ENCODE results near the gene EFHC2. TPM values are rescaled to one million over a fixed set of nuclear protein-coding genes. Genes with fewer than 3 reads are reported as not detected.

Gene EFHC2
- total and polyA plus RNA-seq, 2 donors (not counting 1 experiment from before 2014, with no cell fraction given): 1.1 to 2.6 TPM

- DNase-seq (ENCODE audit: low read depth in 2 of 2): no peak
- no peak for TF ChIP-seq EZH2 (IDR thresholded peaks at IDR 0.05; ENCODE audit: low read length, missing control alignments)
- no peak for TF ChIP-seq CTCF (conservative IDR thresholded peaks at IDR 0.05 in 1 of 2, IDR thresholded peaks at IDR 0.05 in 1 of 2; ENCODE audit: low read depth in 1 of 2, low read length in 2 of 2)
- H3K9ac ChIP-seq (ENCODE audit: insufficient read depth, low read length): no peak overlapping the region
- H3K36me3 ChIP-seq (ENCODE audit: control insufficient read depth, insufficient read depth, low read length): no peaks in the 10 kb centered on the region
- H3K4me1 ChIP-seq (ENCODE audit: control insufficient read depth, extremely low read depth, insufficient read depth, low read length): no peaks in the 10 kb centered on the region
- no peak overlapping the region for H3K27ac ChIP-seq (ENCODE audit: insufficient read depth, low read length)
- no peaks in the 10 kb centered on the region for H4K20me1 ChIP-seq (ENCODE audit: control insufficient read depth, extremely low read depth, insufficient read depth, low read length)
- H2AFZ ChIP-seq (ENCODE audit: low read length): no peak overlapping the region
- H3K27me3 ChIP-seq (ENCODE audit: control insufficient read depth, insufficient read depth, low read length): no peaks in the 10 kb centered on the region
- H3K9me3 ChIP-seq (ENCODE audit: control insufficient read depth, insufficient read depth, low read depth, low read length): no peaks in the 10 kb centered on the region
- no peaks in the 10 kb centered on the region for H3K79me2 ChIP-seq (ENCODE audit: control insufficient read depth, insufficient read depth, low read length)
- no peak overlapping the region for H3K4me3 ChIP-seq (replicated peaks in 1 of 4; ENCODE audit: control extremely low read depth in 1 of 4, insufficient read depth in 1 of 4, low read depth in 3 of 4, low read length in 4 of 4)
- no peak overlapping the region for H3K4me2 ChIP-seq (ENCODE audit: extremely low read depth, insufficient read depth, low read length)
Observed at GRCh38 chrX:44235534-44235933, 107.9 kb downstream of the EFHC2 start.

- Histone ChIP-seq H3K9ac (ENCODE audit: insufficient read depth, low read length) (no peak overlapping the region), H2AFZ (ENCODE audit: low read length) (no peak overlapping the region), H3K4me1 (ENCODE audit: control insufficient read depth, extremely low read depth, insufficient read depth, low read length) (no peaks in the 10 kb centered on the region), H3K4me3 (replicated peaks in 1 of 4; ENCODE audit: control extremely low read depth in 1 of 4, insufficient read depth in 1 of 4, low read depth in 3 of 4, low read length in 4 of 4) (no peak overlapping the region), H4K20me1 (ENCODE audit: control insufficient read depth, extremely low read depth, insufficient read depth, low read length) (no peaks in the 10 kb centered on the region), H3K27ac (ENCODE audit: insufficient read depth, low read length) (no peak overlapping the region), H3K79me2 (ENCODE audit: control insufficient read depth, insufficient read depth, low read length) (no peaks in the 10 kb centered on the region), H3K27me3 (ENCODE audit: control insufficient read depth, insufficient read depth, low read length) (no peaks in the 10 kb centered on the region), H3K4me2 (ENCODE audit: extremely low read depth, insufficient read depth, low read length) (no peak overlapping the region), H3K9me3 (ENCODE audit: control insufficient read depth, insufficient read depth, low read depth, low read length) (no peaks in the 10 kb centered on the region), H3K36me3 (ENCODE audit: control insufficient read depth, insufficient read depth, low read length) (no peaks in the 10 kb centered on the region)
- no peak for DNase-seq (ENCODE audit: low read depth in 2 of 2)
- TF ChIP-seq EZH2 (IDR thresholded peaks at IDR 0.05; ENCODE audit: low read length, missing control alignments) (no peak), CTCF (conservative IDR thresholded peaks at IDR 0.05 in 1 of 2, IDR thresholded peaks at IDR 0.05 in 1 of 2; ENCODE audit: low read depth in 1 of 2, low read length in 2 of 2) (no peak)
Observed at GRCh38 chrX:44234541-44234940, 108.9 kb downstream of the EFHC2 start.

- no peak overlapping the region for H2AFZ ChIP-seq (ENCODE audit: low read length)
- H4K20me1 ChIP-seq (ENCODE audit: control insufficient read depth, extremely low read depth, insufficient read depth, low read length): no peaks in the 10 kb centered on the region
- H3K27ac ChIP-seq (ENCODE audit: insufficient read depth, low read length): no peak overlapping the region
- no peak overlapping the region for H3K9ac ChIP-seq (ENCODE audit: insufficient read depth, low read length)
- TF ChIP-seq CTCF (conservative IDR thresholded peaks at IDR 0.05 in 1 of 2, IDR thresholded peaks at IDR 0.05 in 1 of 2; ENCODE audit: low read depth in 1 of 2, low read length in 2 of 2) (no peak), EZH2 (IDR thresholded peaks at IDR 0.05; ENCODE audit: low read length, missing control alignments) (no peak)
- no peak overlapping the region for H3K4me2 ChIP-seq (ENCODE audit: extremely low read depth, insufficient read depth, low read length)
- no peaks in the 10 kb centered on the region for H3K4me1 ChIP-seq (ENCODE audit: control insufficient read depth, extremely low read depth, insufficient read depth, low read length)
- no peaks in the 10 kb centered on the region for H3K79me2 ChIP-seq (ENCODE audit: control insufficient read depth, insufficient read depth, low read length)
- no peak overlapping the region for H3K4me3 ChIP-seq (replicated peaks in 1 of 4; ENCODE audit: control extremely low read depth in 1 of 4, insufficient read depth in 1 of 4, low read depth in 3 of 4, low read length in 4 of 4)
- H3K36me3 ChIP-seq (ENCODE audit: control insufficient read depth, insufficient read depth, low read length): no peaks in the 10 kb centered on the region
- H3K27me3 ChIP-seq (ENCODE audit: control insufficient read depth, insufficient read depth, low read length): no peaks in the 10 kb centered on the region
- H3K9me3 ChIP-seq (ENCODE audit: control insufficient read depth, insufficient read depth, low read depth, low read length): no peaks in the 10 kb centered on the region
- no peak for DNase-seq (ENCODE audit: low read depth in 2 of 2)
Observed at GRCh38 chrX:44234116-44234515, 109.4 kb downstream of the EFHC2 start.
